ENCODE measurements around the gene G6PC3.
"Not testable (repeated sequence)": the region's sequence is repeated elsewhere in the genome, so short reads cannot be mapped to it uniquely, and the experiment has no call there.

G6PC3 gene

DNA sequence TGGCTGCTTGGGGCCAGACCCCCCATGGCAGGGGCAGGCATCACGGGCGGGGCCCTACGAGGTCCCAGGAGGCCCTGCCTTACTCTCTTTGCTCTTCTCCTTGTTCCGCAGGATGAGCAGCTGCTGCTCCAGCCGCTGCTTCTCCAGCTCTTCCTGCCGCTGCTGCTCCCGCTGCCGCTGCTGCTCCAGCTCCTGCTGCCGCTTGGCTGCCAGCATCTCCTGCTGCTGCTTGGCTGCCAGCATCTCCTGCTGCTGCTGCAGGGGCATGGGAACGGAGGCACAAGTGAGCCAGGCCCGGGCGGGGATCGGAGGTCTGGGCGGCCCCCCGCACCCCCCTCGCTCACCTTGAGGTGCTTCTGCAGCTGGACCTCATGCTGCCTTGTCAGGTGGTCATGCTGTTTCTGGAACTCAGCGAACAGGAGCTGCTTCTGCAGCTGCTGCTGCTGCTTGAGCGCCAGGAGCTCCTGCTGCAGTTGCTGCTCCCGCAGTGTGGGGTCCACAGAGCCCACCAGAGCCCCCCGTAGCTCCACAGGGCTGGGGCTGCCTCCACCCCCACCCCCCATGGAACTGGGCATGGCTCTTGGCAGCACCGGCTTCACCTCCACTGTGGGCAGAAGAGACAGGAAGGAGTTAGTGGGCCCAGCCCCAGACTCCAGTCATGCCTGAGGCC lies 22.8 kb downstream of the G6PC3 start:
- DNase-seq (ENCODE audit: extremely low spot score) = no peak
- CTCF ChIA-PET = interaction anchor here (2.5 kb wide), 1 partner anchor 30 kb away, joined by 6 read pairs; the partner anchor contains the start of gene HDAC5
- no peak for TF ChIP-seq CTCF (IDR thresholded peaks at IDR 0.05; ENCODE audit: control extremely low read depth, extremely low read depth, low read depth, missing control alignments)
- POLR2A ChIA-PET = interaction anchor here (0.7 kb wide), 1 partner anchor 18 kb away, joined by 3 read pairs; no protein-coding TSS in a partner anchor

DNA sequence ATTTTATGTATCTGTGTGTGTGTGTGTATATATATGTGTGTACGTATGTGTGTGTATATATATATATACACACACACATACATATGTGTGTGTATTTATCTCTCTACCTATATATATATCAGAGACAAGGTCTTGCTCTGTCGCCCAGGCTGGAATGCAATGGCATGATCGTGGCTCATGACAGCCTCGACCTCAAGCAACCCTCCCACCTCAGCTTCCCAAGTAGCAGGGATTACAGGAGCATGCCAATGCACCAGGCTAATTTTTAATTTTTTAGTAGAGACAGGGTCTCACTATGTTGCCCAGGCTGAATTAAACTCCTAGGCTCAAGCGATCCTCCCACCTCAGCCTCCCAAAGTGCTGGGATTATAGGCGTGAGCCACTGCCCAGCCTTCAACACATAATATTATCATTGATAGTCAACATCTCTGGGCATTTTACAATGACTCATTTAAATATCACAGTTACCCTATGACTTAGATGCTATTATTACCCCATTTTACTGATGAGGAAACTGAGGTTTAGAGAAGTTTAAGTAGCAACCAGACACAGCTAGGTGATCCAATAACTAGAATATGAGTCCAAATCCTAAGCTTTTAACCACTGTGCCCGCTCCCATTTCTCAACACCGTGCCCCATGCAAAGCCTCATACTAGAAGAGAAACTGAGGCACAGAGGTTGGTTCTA lies 24.3 kb downstream of the G6PC3 start:
- DNase-seq (ENCODE audit: extremely low spot score) = no peak
- POLR2A ChIA-PET = no interaction called here
- CTCF ChIA-PET = interaction anchor here (1.0 to 1.4 kb wide), 2 partner anchors 20 to 22 kb away, joined by 3 to 4 read pairs; no protein-coding TSS in a partner anchor

DNA sequence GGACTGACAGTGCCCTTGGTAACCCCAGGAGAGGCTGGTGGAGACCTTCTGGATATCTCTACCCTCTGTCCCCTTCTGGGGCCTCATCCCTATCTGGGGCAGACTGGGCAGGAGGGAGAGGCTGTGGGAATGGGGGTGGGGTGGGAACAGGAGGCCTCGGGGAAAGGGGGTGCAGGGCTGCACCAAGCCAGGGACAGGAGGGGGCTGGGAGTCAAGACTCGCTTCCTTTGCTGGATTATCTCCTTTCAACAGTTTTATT lies 24.8 kb downstream of the G6PC3 start:
- ChIA-PET CTCF (interaction anchor here (1.0 to 1.4 kb wide), 2 partner anchors 20 to 21 kb away, joined by 3 to 4 read pairs; no protein-coding TSS in a partner anchor), POLR2A (no interaction called here)
- DNase-seq (ENCODE audit: extremely low spot score) = no peak
- TF ChIP-seq CTCF (IDR thresholded peaks at IDR 0.05; ENCODE audit: control extremely low read depth, extremely low read depth, low read depth, missing control alignments) = no peak

More for the DNA sequence above, 24.3 kb downstream of the G6PC3 start:
- no peak for TF ChIP-seq CTCF (IDR thresholded peaks at IDR 0.05; ENCODE audit: control extremely low read depth, extremely low read depth, low read depth, missing control alignments)

GRCh38 chr17:44095647-44096496 lies 25.3 kb downstream of the G6PC3 start:
- CTCF ChIA-PET = interaction anchor here (1.4 kb wide), 1 partner anchor 19 kb away, joined by 4 read pairs; no protein-coding TSS in a partner anchor
- POLR2A ChIA-PET = no interaction called here
- peak; percentile 62 for DNase-seq (ENCODE audit: extremely low spot score)
- TF ChIP-seq CTCF (IDR thresholded peaks at IDR 0.05; ENCODE audit: control extremely low read depth, extremely low read depth, low read depth, missing control alignments) = no peak

DNA sequence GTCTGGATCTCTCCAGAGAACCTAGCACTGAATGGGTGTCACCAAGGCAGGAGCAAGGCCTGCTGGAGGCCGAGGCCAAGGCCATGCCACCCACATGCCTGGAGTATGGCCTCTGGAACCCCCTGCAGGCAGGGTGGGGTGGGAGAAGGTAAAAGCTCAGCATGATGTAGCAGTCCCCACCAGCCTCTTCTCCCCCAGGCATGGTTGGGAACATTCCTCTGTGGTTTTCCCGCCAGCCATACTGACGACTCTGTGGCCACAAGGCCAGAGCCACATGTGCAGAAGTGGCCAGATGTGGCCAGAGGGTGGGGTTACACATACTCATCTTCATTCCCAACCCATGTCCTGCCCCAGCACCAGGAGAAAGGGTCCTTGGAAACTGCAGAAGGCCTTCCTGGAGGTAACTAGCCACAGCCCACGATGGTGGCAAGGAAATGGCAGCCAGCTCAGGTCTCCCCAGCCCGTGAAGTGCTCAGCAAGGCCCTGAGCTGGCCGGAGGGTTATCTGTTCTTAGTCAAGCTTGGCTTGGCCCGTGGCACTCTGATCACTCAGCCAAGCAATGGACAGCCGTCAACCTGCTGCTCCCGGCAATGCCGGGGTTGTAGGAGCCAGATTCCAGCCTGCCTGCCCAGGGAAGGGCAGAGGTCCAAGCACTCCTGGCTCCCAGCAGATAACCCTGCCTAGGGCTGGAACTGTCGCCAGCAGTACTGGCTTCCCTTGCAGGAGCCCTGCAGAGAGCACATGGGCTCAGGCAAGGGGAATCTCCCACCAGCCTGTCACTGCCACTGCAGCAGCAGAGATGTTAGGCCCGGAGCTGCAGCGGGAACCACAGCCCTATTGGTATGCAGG lies 26.8 kb downstream of the G6PC3 start:
- ChIA-PET CTCF (interaction anchor here (1.3 kb wide), 2 partner anchors 9 to 18 kb away, joined by 4 to 5 read pairs; no protein-coding TSS in a partner anchor), POLR2A (no interaction called here)
- DNase-seq (ENCODE audit: extremely low spot score) = no peak
- no peak for TF ChIP-seq CTCF (IDR thresholded peaks at IDR 0.05; ENCODE audit: control extremely low read depth, extremely low read depth, low read depth, missing control alignments)

GRCh38 chr17:44101858-44102257 lies 31.3 kb downstream of the G6PC3 start:
- DNase-seq (ENCODE audit: extremely low spot score) = not testable (repeated sequence)
- CTCF ChIA-PET = interaction anchor here (1.4 to 4.4 kb wide), 3 partner anchors 10 to 290 kb away, joined by 3 to 37 read pairs (median 5); no protein-coding TSS in a partner anchor
- POLR2A ChIA-PET = interaction anchor here (0.7 kb wide), 1 partner anchor 60 kb away, joined by 3 read pairs; no protein-coding TSS in a partner anchor

Measured in GM10248 (cell line).